ENCODE results near the gene PSMD6. TPM values are rescaled to one million over a fixed set of nuclear protein-coding genes. Genes with fewer than 3 reads are reported as not detected.

PSMD6 gene
- total and polyA plus RNA-seq, 10 donors, result 49.0 to 75.8 (median 59.6) TPM

DNA sequence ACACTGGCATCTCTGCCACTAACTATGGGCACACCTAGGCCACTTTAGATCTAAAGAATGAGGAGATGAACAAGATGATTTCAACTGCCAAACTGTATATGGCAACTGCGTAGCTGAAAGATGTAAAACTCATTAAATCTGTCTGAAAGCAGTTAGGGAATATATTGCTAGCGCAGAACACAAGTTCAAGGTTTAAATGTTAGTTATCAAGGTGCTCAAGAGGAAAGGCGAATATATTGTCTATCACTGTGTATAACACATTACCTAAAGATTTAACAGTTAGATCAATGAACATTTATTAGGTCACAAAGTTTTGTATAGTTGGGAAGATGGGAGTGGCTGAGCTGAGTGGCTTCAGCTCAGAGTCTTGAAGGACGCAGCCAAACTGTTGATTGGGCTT, 33.9 kb upstream of the PSMD6 start:
- H3K27ac ChIP-seq, result no peak overlapping the region
- peaks cover 0 to 3% (median 0%) of the 10 kb centered on the region in 7 donors for H3K27me3 ChIP-seq (replicated peaks in 1 of 7)
- no peak for DNase-seq
- intact Hi-C loops (cut with DNase I; ENCODE audit: low total_unique reads), result no loop called here
- no peaks in the 10 kb centered on the region for H3K36me3 ChIP-seq
- H3K9me3 ChIP-seq, result no peaks in the 10 kb centered on the region
- 90 to 95% (median 93%) methylated on average over 4 of the region's 4 CpGs for WGBS, 5 donors
- TF ChIP-seq POLR2A (IDR thresholded peaks at IDR 0.05) (no peak), POLR2AphosphoS5 (IDR thresholded peaks at IDR 0.05) (no peak), CTCF (IDR thresholded peaks at IDR 0.05 in 8 of 11, conservative IDR thresholded peaks at IDR 0.05 in 3 of 11) (no peak)
- no peak overlapping the region for H3K4me3 ChIP-seq
- no peaks in the 10 kb centered on the region for H3K4me1 ChIP-seq

- WGBS, 5 donors, result 65 to 80% (median 67%) methylated on average over 3 of the region's 3 CpGs
- Histone ChIP-seq H3K4me3 (no peak overlapping the region), H3K9me3 (no peaks in the 10 kb centered on the region), H3K27me3 (replicated peaks in 1 of 7) (peaks cover 0 to 3% (median 0%) of the 10 kb centered on the region in 7 donors), H3K4me1 (no peaks in the 10 kb centered on the region), H3K27ac (no peak overlapping the region), H3K36me3 (no peaks in the 10 kb centered on the region)
- DNase-seq, result no peak
- intact Hi-C loops (cut with DNase I; ENCODE audit: low total_unique reads), result no loop called here
- TF ChIP-seq POLR2A (IDR thresholded peaks at IDR 0.05), result no peak
These were observed 33.4 kb upstream of the PSMD6 start for GRCh38 chr3:64056606-64057180.

DNA sequence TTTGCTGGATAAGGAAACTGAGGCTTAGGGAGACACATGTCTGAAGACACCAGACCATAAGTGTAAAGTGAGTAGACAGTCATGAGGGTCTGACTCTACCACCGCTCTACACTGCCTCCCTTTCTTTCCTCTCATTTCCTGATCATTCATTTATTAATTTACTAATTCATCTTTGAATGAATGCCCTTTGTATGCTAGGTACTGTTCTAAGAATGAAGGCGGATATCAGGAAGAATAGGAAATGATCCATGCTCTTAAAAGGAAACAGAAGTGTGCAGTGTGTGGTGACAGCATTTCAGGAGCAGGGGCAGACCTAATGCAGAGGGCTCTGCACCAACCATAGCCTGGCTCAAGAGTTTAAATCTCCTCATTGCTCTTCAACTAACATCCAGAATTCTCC, 31.8 kb upstream of the PSMD6 start:
- intact Hi-C loops (cut with DNase I; ENCODE audit: low total_unique reads), result no loop called here
- Histone ChIP-seq H3K4me3 (no peak overlapping the region), H3K27ac (no peak overlapping the region), H3K9me3 (no peaks in the 10 kb centered on the region), H3K36me3 (no peaks in the 10 kb centered on the region), H3K27me3 (replicated peaks in 1 of 7) (peaks cover 0 to 3% (median 0%) of the 10 kb centered on the region in 7 donors), H3K4me1 (no peaks in the 10 kb centered on the region)
- DNase-seq, result no peak
- WGBS, 5 donors, result 60 to 79% (median 70%) methylated on average over 2 of the region's 2 CpGs
- TF ChIP-seq CTCF (IDR thresholded peaks at IDR 0.05 in 8 of 11, conservative IDR thresholded peaks at IDR 0.05 in 3 of 11) (no peak), POLR2A (IDR thresholded peaks at IDR 0.05) (no peak), POLR2AphosphoS5 (IDR thresholded peaks at IDR 0.05) (no peak)

- H3K9me3 ChIP-seq, result no peaks in the 10 kb centered on the region
- H3K4me3 ChIP-seq, result no peak overlapping the region
- no peaks in the 10 kb centered on the region for H3K4me1 ChIP-seq
- no peaks in the 10 kb centered on the region for H3K36me3 ChIP-seq
- WGBS, 5 donors, result 79 to 88% (median 86%) methylated on average over 3 of the region's 3 CpGs
- TF ChIP-seq POLR2AphosphoS5 (IDR thresholded peaks at IDR 0.05), result no peak
- no peak for TF ChIP-seq POLR2A (IDR thresholded peaks at IDR 0.05)
- no peak for TF ChIP-seq CTCF (IDR thresholded peaks at IDR 0.05 in 8 of 11, conservative IDR thresholded peaks at IDR 0.05 in 3 of 11)
- H3K27ac ChIP-seq, result no peak overlapping the region
- peaks cover 0 to 3% (median 0%) of the 10 kb centered on the region in 7 donors for H3K27me3 ChIP-seq (replicated peaks in 1 of 7)
- DNase-seq, result no peak
- intact Hi-C loops (cut with DNase I; ENCODE audit: low total_unique reads), result no loop called here
These were observed 31.2 kb upstream of the PSMD6 start for GRCh38 chr3:64054488-64054887.

Measured in spleen (tissue), 11 donors.